ENCODE measurements around the gene TPM2. TPM values are rescaled to one million over a fixed set of nuclear protein-coding genes. Genes with fewer than 3 reads are reported as not detected.

TPM2 gene
- polyA plus RNA-seq, 1 of the 3 experiments (the other 2 are of a cell fraction) = 620 TPM

- TF ChIP-seq USF1 (IDR thresholded peaks at IDR 0.05; ENCODE audit: borderline replicate concordance, low read depth) (no peak), SMC3 (IDR thresholded peaks at IDR 0.05; ENCODE audit: low read depth, low read length) (no peak), MAX (IDR thresholded peaks at IDR 0.05; ENCODE audit: low read depth) (no peak), SIN3A (IDR thresholded peaks at IDR 0.05; ENCODE audit: borderline replicate concordance, low read depth, low read length) (no peak), FOXJ3 (CRISPR knock-in tag; IDR thresholded peaks at IDR 0.05) (no peak), MXI1 (IDR thresholded peaks at IDR 0.05; ENCODE audit: low read depth, low read length) (no peak)
Measured at GRCh38 chr9:35717132-35717870, 27.6 kb upstream of the TPM2 start (continued).

GRCh38 chr9:35716230-35716629 is 26.5 kb upstream of the TPM2 start:
- H3K27ac ChIP-seq (ENCODE audit: low read depth in 2 of 2, low read length in 1 of 2) = no peak overlapping the region
- no peaks in the 10 kb centered on the region for H4K20me1 ChIP-seq (ENCODE audit: insufficient read depth)
- no peak overlapping the region for H2AFZ ChIP-seq (ENCODE audit: low read depth)
- CTCF ChIA-PET = interaction anchor here (10.5 to 19.9 kb wide), 2 partner anchors 14 to 20 kb away, joined by 68 to 183 read pairs; partner anchors contain the start of genes CREB3 and TLN1
- no peaks in the 10 kb centered on the region for H3K27me3 ChIP-seq (ENCODE audit: insufficient read depth)
- H3K4me2 ChIP-seq = no peak overlapping the region
- H3K4me1 ChIP-seq (ENCODE audit: control insufficient read depth in 1 of 2, insufficient read depth in 2 of 2, low read depth in 1 of 2, low read length in 1 of 2) = no peaks in the 10 kb centered on the region
- H3K79me2 ChIP-seq (ENCODE audit: insufficient read depth) = no peaks in the 10 kb centered on the region; the same call in 1 of the 2 replicates
- H3F3A ChIP-seq (replicated peaks; ENCODE audit: insufficient read depth) = peaks cover 4% of the 10 kb centered on the region
- no peak for DNase-seq
- WGBS (ENCODE audit: low lambda C conversion rate) = 96% methylated on average over 3 of the region's 4 CpGs
- H3K36me3 ChIP-seq (replicated peaks in 1 of 2; ENCODE audit: control insufficient read depth in 1 of 2, insufficient read depth in 2 of 2, low read length in 1 of 2) = peaks cover 64 to 91% of the 10 kb centered on the region in 2 experiments
- H3K9me3 ChIP-seq = no peaks in the 10 kb centered on the region
- H3K4me3 ChIP-seq (ENCODE audit: low read depth in 2 of 2, low read length in 1 of 2) = no peak overlapping the region
- POLR2A ChIA-PET = interaction anchor here (1.0 kb wide), 1 partner anchor 15 kb away, joined by 3 read pairs; the partner anchor contains the start of gene TLN1
- TF ChIP-seq JUND (IDR thresholded peaks at IDR 0.05) (no peak), RXRA (IDR thresholded peaks at IDR 0.05; ENCODE audit: borderline replicate concordance, low read depth) (no peak), NRF1 (IDR thresholded peaks at IDR 0.05; ENCODE audit: low read depth, low read length) (no peak), GABPA (IDR thresholded peaks at IDR 0.05; ENCODE audit: low read depth) (no peak), MAX (IDR thresholded peaks at IDR 0.05; ENCODE audit: low read depth) (no peak), ZBTB33 (IDR thresholded peaks at IDR 0.05; ENCODE audit: borderline replicate concordance, low read depth) (no peak), EP300 (IDR thresholded peaks at IDR 0.05; ENCODE audit: borderline replicate concordance in 1 of 2, low read depth in 1 of 2, low read length in 1 of 2) (no peak), RCOR1 (IDR thresholded peaks at IDR 0.05; ENCODE audit: low read length) (no peak), FOSL2 (IDR thresholded peaks at IDR 0.05; ENCODE audit: borderline replicate concordance, low read depth) (no peak), YY1 (IDR thresholded peaks at IDR 0.05; ENCODE audit: low read depth) (no peak), PBX3 (IDR thresholded peaks at IDR 0.05) (no peak), MEF2A (IDR thresholded peaks at IDR 0.05; ENCODE audit: borderline replicate concordance, low read depth) (no peak), SMC3 (IDR thresholded peaks at IDR 0.05; ENCODE audit: low read depth, low read length) (no peak), RFX5 (IDR thresholded peaks at IDR 0.05; ENCODE audit: low read length) (no peak), IRF3 (IDR thresholded peaks at IDR 0.05; ENCODE audit: low read depth, low read length) (no peak), POLR2AphosphoS5 (IDR thresholded peaks at IDR 0.05; ENCODE audit: low read depth, low read length) (no peak), USF1 (IDR thresholded peaks at IDR 0.05; ENCODE audit: borderline replicate concordance, low read depth) (no peak)
- no peaks in the 10 kb centered on the region for H3K9me2 ChIP-seq
- H3K9ac ChIP-seq = no peak overlapping the region

Data from SK-N-SH (cell line).